HG02973 (cell line): Measurements from ENCODE around the gene RIMKLA.
A peak's percentile ranks its signal among the peaks of the same experiment; 100 is the strongest.

Source experiments
- ATAC-seq: cut with Tn5 transposase; IDR thresholded peaks from one replicate; pipeline ENCODE4 v1.9.1; 2021; ENCODE audit warnings: moderate library complexity; ENCODE audit not compliant: unreplicated experiment

The RIMKLA gene, protein sequence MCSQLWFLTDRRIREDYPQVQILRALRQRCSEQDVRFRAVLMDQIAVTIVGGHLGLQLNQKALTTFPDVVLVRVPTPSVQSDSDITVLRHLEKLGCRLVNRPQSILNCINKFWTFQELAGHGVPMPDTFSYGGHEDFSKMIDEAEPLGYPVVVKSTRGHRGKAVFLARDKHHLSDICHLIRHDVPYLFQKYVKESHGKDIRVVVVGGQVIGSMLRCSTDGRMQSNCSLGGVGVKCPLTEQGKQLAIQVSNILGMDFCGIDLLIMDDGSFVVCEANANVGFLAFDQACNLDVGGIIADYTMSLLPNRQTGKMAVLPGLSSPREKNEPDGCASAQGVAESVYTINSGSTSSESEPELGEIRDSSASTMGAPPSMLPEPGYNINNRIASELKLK

DNA sequence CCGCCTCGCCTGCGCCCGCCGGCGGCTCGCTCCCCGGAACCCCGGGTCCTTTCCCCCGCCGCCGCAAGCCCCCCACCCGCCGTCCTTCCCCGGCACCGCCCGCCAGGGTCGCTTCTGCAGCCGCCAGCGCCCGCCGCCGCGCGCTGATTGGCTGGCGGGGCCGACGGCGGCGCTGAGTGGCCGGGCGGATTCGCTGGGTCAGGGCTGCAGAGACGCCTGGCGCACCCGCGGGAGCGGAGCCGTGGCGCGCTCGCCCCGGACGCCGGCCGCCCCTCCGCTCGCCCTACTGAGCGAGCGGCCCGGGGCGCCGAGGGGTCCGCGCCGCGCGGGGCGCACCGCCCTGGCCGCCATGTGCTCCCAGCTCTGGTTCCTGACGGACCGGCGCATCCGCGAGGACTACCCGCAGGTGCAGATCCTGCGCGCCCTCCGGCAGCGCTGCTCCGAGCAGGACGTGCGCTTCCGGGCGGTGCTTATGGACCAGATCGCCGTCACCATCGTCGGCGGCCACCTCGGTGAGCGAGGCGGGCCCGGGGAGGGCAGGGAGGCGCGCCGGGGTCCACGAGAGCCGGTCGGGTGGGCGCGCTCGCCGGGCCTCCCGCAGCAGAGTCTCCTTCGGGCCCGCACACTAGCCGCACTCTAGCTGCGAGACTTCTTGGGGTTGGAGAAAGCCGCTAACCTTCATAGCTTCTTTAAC lies at the start of gene RIMKLA:
RIMKLA (plus strand) TSS at position 207 of the 694 bp plus-strand sequence; CDS start at position 350, 143 bp downstream.
- no peak for ATAC-seq

- no peak for ATAC-seq
Observed at GRCh38 chr1:42332877-42333276, 47.7 kb upstream of the RIMKLA start.

DNA sequence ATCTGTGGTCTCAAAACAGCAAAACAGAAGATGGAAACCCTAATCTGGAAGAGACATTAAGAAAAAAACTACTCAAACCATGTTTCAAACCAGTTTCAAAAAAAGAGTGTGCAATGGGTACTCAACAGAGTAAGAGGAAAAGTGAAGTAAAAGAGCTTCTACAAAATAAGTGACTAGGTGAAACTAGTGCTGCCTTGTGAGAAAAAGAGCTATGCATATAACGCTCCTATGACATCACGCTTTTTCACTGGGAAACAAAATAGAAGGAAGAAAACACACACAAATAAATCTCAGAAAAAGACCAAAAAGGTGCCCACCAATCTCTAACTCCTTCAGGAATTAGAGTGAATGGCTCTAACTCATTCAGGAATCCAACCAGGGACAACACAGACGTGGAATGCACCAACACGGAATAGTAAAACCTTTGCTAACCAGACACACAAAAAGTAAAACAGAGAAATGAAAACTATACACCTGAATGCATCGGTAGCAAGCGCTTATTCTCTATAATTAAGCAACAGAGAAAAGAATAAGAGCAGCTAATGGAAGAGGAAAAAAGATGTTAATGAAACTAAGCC lies 46.8 kb upstream of the RIMKLA start:
- peak; percentile 12 for ATAC-seq

- ATAC-seq: peak; percentile 42
Observed at GRCh38 chr1:42334240-42335049, 46.1 kb upstream of the RIMKLA start.

GRCh38 chr1:42335050-42335808 lies 45.4 kb upstream of the RIMKLA start, which contains the start of gene FOXJ3:
Gene FOXJ3 (minus strand): TSS chr1:42335235. CDS start chr1:42311093, 24,142 bp downstream.
- peak; percentile 65 for ATAC-seq

DNA sequence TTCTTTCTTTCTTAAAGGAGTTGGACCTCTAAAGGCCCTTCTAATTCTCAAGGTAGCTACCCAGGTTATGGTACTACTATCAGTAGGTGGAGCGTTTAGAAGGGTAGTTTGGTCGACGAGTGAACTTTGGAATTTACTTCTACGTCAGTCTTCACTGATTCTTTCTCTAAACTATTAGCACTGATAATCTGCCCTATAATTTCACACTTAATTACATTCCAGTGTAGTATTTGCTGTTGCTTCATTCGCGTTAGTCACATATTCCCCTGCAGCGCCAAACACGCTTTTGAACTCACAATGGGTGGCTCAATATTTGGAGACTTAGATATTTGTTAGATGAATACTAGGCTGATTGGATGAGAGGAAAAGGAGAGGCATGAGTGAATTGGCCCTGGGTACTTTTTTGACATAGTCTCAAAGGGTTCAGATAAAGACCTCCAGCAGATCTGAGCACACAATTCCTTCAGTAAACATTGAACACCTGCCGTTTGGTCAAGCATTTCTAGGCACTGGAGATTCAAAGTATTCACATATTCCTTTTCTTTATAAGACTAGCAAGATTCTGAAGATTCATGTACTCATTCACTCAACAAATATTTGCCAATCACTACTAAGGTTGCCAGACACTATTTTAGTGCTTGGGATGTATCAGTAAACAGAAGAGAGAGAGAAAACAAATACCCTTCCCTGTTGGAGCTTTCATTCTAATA lies 44.6 kb upstream of the RIMKLA start:
- peak; percentile 5 for ATAC-seq

- no peak for ATAC-seq
Observed at GRCh38 chr1:42336978-42337377, 43.6 kb upstream of the RIMKLA start.

DNA sequence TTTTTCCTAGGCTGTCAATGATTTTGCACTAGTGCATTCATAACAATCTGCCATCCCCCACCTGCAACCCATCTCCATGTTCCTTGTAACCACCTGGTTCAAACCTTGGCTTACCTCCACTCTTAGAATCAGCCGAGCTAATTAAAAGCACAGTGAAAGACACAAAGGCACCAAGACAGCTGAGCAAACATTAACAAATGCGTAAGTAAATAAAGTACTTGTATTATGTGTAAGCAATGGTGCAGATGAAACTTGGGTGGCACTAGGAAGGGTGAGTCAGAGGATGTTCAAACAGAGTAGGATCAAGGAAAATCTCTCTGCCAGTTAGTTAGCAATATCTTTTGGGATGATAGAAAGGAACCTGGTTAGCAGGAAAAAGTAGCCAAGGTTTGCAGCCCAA lies 40.5 kb upstream of the RIMKLA start:
- no peak for ATAC-seq

- no peak for ATAC-seq
Observed at GRCh38 chr1:42340901-42341300, 39.7 kb upstream of the RIMKLA start.

DNA sequence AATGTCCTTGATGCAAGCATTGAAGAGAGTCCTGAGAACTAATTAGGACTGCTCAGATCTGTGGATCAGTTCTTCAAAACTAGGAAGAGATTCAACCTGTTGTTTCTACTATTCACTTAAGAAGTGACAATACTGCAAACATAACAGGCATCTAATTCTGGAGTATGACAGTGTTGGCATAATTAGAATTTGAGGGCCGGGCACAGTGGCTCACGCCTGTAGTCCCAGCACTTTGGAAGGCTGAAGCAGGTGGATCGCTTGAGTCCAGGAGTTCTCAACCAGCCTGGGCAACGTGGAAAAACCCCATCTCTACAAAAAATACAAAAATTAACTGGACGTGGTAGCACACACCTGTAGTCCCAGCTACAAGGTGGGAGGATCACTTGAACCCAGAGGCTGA lies 37.5 kb upstream of the RIMKLA start:
- no peak for ATAC-seq

DNA sequence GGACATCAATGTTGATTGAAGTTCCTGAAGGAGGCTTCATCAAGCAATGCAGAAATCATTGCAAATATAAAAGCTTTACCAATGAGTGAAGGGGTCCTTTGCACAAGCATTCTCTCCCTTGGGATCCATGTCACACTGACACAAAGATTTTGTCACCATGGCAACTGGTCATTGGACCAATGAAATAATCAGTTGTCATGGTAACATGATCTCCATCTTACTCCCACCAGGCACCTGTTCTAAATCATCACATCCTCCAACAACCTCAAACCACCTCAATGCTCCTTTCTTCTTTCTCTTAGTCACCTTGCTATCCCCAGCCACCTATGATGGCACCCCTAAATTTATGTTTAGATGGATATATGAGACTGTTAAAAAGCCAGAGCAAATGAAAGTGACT lies 32.1 kb upstream of the RIMKLA start:
- no peak for ATAC-seq

- no peak for ATAC-seq
Observed at GRCh38 chr1:42350086-42350485, 30.5 kb upstream of the RIMKLA start.

DNA sequence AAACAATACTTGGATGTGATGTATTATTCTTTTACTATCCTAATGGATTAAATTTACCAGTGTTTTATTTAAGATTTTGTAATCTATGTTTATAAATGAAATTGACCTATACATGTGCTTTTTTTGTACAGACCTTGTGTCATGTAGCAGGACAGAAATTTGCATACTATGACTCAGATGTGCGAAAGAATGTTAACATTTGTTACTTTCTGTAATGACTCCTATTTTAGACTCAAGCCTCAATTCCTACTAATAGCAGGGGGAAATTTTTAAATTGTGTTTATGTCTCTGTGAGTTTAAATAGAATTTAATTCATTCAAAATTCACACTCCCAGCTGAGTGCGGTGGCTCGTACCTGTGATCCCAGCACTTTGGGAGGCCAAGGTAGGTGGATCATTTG lies 21.8 kb upstream of the RIMKLA start:
- no peak for ATAC-seq

- ATAC-seq: no peak
Observed at GRCh38 chr1:42359466-42359865, 21.1 kb upstream of the RIMKLA start.

DNA sequence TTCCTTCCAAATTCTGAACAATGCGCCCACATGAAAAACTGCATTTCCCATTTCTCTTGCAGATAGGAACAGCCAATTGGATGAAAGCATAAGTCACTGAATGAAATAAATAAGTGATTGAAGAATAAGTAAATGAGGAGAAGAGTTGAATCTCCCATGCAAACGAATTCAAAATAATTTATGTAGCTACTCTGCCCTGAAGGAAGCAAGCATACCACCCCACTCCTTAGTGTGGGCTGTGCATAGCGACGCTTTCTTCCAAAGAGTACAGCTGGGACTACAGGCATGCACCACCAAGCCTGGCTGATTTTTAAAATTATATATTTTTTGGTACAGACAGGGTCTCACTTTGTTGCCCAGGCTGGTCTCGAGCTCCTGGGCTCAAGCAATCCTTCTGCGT lies 16.5 kb upstream of the RIMKLA start:
- ATAC-seq: no peak

DNA sequence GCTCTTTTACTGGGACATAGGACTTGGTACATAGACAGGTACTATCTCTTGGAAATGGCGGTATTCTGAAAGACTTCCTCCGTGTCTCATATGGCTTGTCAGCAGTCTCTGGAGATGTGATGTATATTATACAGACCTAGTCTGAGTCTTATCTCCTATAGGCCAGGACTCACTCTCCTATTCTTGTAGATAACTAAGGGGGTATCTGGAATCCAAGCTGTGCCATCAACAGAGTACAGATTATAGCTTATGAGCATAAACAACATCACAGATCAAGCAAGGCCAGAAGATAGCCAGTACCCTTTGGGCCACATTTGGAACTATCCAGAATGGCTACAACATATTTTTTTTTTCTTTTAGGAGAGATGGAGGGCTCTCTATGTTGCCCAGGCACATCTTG lies 16.1 kb upstream of the RIMKLA start:
- ATAC-seq: no peak

DNA sequence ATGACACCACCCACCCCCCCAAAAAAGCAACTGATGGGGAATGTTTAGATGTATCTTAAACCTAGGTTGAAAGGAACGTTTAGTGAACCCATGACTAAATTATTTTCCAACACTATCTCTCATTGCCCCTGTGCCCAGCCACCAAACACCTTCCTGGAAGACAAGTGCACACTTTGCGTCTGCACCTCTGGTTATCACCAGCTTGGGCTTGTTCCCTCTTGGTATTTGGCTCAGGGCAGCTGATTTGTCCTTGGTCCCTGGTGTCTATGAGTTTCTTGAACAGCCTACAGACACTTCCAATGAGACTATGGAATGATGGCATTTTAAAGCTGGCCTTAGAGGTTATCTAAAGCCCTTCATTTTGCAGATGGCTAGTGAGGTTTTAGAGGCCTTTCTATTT lies 15.5 kb upstream of the RIMKLA start:
- no peak for ATAC-seq

DNA sequence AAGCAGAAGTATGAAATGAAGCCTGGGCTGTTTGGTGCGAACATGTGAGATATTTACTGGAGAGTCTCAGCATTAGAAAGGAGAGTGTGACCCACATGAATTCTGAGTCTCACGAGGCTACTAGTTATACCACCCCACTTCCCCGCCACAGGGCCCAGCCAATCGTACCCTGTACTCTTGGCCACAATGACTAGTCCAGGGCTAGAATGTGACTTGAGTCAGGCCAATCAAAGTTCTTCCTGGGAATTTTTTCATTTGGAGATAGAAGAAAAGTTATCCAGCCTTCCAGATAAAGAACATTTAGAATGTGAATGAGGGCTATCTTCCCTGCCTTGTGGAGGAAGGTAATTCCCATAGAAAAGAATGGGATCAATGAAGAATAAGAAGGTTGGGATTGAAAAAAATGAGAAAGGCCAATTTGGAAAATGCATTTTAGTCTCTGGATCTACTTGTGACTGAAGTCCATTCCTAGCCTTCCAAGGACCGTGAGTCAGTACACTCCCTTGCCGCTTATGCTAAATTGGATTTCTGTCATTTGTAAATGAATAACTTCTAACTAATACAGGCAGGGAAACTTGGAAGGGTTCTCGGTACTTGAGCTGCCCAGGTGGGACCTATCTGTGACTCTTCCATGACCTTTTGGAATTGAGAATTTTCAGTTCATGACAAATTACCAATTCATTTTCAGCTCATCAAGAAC lies 12.3 kb upstream of the RIMKLA start:
- no peak for ATAC-seq

GRCh38 chr1:42369471-42369870 lies 11.1 kb upstream of the RIMKLA start:
- ATAC-seq: no peak
